SK-N-SH (cell line): Measurements from ENCODE around the gene ATP1A2.

ENCODE experiments used
- CTCF ChIP-seq: fragments of 200-600 bp; sonication (generic); IDR thresholded peaks from 2 replicates; pipeline ENCODE4 v1.6.1; 2017; ENCODE audit warnings: antibody characterized with exemption, mild to moderate bottlenecking, moderate library complexity
- EP300 ChIP-seq, 2 experiments: IDR thresholded peaks; 2 replicates each; pipeline versions ENCODE4 v1.4.0 to v1.6.1; 2012; ENCODE audit warnings: borderline replicate concordance in 1 of 2, low read depth in 1 of 2, low read length in 1 of 2
- EZH2phosphoT487 ChIP-seq: fragments of 200-600 bp; sonication (generic); IDR thresholded peaks from 2 replicates; pipeline ENCODE4 v1.6.1; 2017; ENCODE audit warnings: low read depth, mixed run types, mild to moderate bottlenecking, antibody characterized with exemption, moderate library complexity, borderline replicate concordance
- FOSL2 ChIP-seq: IDR thresholded peaks from 2 replicates; pipeline ENCODE4 v1.4.0; 2012; ENCODE audit warnings: low read depth, mild to moderate bottlenecking, moderate library complexity, borderline replicate concordance
- GABPA ChIP-seq: IDR thresholded peaks from 2 replicates; pipeline ENCODE4 v1.4.0; 2012; ENCODE audit warnings: low read depth, mild to moderate bottlenecking
- GATA2 ChIP-seq: sonication (generic); formaldehyde crosslinking; IDR thresholded peaks from 2 replicates; pipeline ENCODE4 v1.5.0; 2020; ENCODE audit warnings: mild to moderate bottlenecking, missing genetic modification reagents
- MAX ChIP-seq: IDR thresholded peaks from 2 replicates; pipeline ENCODE4 v1.4.0; 2012; ENCODE audit warnings: low read depth
- POLR2AphosphoS5 ChIP-seq: IDR thresholded peaks from 2 replicates; pipeline ENCODE4 v1.6.1; 2012; ENCODE audit warnings: low read depth, low read length
- USF1 ChIP-seq: IDR thresholded peaks from 2 replicates; pipeline ENCODE4 v1.4.0; 2012; ENCODE audit warnings: low read depth, borderline replicate concordance

GRCh38 chr1:160103658-160104408 is 11.7 kb upstream of the ATP1A2 start:
- no peak for TF ChIP-seq CTCF
- no peak for TF ChIP-seq EP300 (IDR thresholded peaks at IDR 0.05; ENCODE audit: borderline replicate concordance in 1 of 2, low read depth in 1 of 2, low read length in 1 of 2)
- no peak for TF ChIP-seq USF1
- TF ChIP-seq EZH2phosphoT487: no peak
- no peak for TF ChIP-seq GABPA
- no peak for TF ChIP-seq POLR2AphosphoS5
- TF ChIP-seq GATA2 (CRISPR knock-in tag): no peak
- TF ChIP-seq MAX: no peak
- TF ChIP-seq FOSL2: no peak
